ENCODE measurements around the gene FBXO31.

- TF ChIP-seq ZNF615 (CRISPR knock-in tag; IDR thresholded peaks at IDR 0.05; ENCODE audit: borderline replicate concordance) (no peak), ZBTB20 (CRISPR knock-in tag; IDR thresholded peaks at IDR 0.05; ENCODE audit: borderline replicate concordance, low read depth) (no peak), CTCF (CRISPR knock-in tag; IDR thresholded peaks at IDR 0.05) (no peak), POLR2AphosphoS5 (IDR thresholded peaks at IDR 0.05; ENCODE audit: low read depth, low read length) (no peak), CHD2 (IDR thresholded peaks at IDR 0.05; ENCODE audit: low read depth, low read length) (no peak), RFX1 (IDR thresholded peaks at IDR 0.05) (no peak)
Measured at GRCh38 chr16:87333581-87334331, 49.8 kb downstream of the FBXO31 start.

Data from HepG2 (cell line).